Body of pancreas (tissue), 4 donors: ENCODE data around the gene SNRPE.

Experiments
- POLR2A ChIP-seq, 3 donors: fragments of 450-650 bp; IDR thresholded peaks; one replicate each; pipeline ENCODE4 v1.6.1; 2016; ENCODE audit warnings: antibody characterized with exemption in 3 of 3, mild to moderate bottlenecking in 2 of 3
- TF ChIP-seq, protein P1 (sequence below), 7 experiments: fragments of 450-650 bp in 4 of 7; fragments of 200-600 bp in 3 of 7; sonication (generic) in 3 of 7; IDR thresholded peaks; one replicate each; pipeline ENCODE4 v1.5.1; 2016 to 2019; ENCODE audit warnings: antibody characterized with exemption in 7 of 7

- TF ChIP-seq, protein P1, sequence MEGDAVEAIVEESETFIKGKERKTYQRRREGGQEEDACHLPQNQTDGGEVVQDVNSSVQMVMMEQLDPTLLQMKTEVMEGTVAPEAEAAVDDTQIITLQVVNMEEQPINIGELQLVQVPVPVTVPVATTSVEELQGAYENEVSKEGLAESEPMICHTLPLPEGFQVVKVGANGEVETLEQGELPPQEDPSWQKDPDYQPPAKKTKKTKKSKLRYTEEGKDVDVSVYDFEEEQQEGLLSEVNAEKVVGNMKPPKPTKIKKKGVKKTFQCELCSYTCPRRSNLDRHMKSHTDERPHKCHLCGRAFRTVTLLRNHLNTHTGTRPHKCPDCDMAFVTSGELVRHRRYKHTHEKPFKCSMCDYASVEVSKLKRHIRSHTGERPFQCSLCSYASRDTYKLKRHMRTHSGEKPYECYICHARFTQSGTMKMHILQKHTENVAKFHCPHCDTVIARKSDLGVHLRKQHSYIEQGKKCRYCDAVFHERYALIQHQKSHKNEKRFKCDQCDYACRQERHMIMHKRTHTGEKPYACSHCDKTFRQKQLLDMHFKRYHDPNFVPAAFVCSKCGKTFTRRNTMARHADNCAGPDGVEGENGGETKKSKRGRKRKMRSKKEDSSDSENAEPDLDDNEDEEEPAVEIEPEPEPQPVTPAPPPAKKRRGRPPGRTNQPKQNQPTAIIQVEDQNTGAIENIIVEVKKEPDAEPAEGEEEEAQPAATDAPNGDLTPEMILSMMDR (IDR thresholded peaks at IDR 0.05): no peak
- no peak for TF ChIP-seq POLR2A (IDR thresholded peaks at IDR 0.05)
Observed at GRCh38 chr1:203828503-203828902, 32.9 kb upstream of the SNRPE start.
